Activated CD4-positive, CD25-positive, alpha-beta regulatory T cell treated with anti-CD3 and anti-CD28 coated beads, Interleukin-2, amount 50 U/mL, for 24 hours (primary cell): ENCODE results near the gene WDR43.

Source experiments
- ATAC-seq, 2 donors: fragments of 150-1000 bp; cut with Tn5 transposase; one replicate each; pipeline ENCODE4 v1.10.0; 2021; ENCODE audit warnings: mild to moderate bottlenecking in 1 of 2, moderate library complexity in 1 of 2

The WDR43 gene

DNA sequence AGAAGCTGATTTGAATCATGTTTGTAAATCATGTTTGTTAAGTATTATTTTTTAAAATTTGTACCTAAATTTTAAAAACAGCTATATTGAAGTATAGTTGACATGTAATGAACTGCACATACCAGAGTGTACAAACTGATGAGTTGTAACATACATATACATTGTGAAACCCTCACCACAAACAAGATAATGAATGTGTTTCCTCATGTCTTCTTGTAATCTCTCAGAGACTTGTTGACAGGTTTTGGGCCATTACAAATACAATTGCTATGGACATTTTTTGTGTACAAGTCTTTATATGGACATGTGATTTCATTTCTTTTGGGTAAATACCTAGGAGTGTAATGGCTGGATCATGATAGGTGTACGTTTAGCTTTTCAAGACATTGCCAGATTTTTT lies 21.5 kb downstream of the WDR43 start:
- ATAC-seq: no peak

- no peak for ATAC-seq
Observed at GRCh38 chr2:28926847-28927246, 32.4 kb downstream of the WDR43 start.

- no peak for ATAC-seq
Observed at GRCh38 chr2:28927469-28927868, 33.0 kb downstream of the WDR43 start.

GRCh38 chr2:28927878-28928277 lies 33.4 kb downstream of the WDR43 start:
- no peak for ATAC-seq

DNA sequence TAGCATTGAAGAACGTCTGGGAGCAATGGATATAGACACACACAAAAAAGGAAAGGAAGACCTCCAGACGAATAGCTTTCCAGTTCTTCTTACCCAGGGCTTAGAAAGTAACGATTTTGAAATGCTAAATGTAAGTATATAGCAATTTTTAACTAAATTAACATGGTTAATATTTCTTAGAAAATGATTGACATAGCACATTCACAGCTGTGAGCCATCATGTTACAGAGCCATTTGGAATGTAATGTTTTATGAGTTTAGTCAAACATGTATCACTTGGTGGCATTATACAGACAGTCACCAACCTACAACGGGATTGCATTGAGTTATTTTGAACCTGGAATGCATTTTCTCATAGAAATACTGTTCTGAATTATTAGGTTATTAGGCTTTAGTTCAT lies 35.1 kb downstream of the WDR43 start:
- ATAC-seq: no peak

DNA sequence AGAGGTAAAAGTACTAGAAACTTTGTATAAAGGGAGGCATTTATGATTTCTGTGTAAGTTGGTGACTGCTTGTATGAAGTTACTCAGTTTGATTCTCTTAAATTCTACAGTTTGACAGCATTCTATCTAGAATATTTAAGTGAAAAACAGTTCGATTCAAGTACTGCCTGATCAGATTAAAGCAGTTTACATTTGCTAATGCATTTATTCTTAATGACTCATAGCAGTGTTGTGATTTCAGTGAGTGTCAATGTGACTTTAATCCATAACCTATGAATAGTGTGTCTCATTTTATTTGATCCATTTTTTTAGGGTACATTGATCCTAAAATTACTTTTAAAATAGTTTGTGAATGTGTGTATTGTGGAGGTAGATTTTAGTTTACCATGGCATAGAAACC lies 35.7 kb downstream of the WDR43 start:
- no peak for ATAC-seq

DNA sequence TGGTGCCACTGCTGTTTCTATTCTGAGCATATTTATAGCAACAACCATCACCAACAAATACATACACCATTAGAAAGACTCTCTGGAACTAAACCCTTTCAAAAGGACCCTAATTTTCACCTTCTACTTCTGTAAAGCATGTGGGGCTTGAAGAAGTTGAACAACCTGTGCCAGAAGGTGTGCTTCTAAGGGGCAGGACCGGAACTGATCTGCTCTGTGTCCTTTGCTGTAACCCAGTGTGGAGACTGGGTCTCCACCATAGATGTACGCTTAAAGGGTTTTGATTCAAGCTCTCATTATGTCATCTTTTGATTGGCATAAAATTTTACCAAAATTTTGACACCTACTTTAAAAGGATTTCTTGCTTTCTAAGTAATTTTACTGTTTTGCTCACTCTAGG lies 40.3 kb downstream of the WDR43 start:
- no peak for ATAC-seq

- no peak for ATAC-seq
Observed at GRCh38 chr2:28941008-28941407, 46.5 kb downstream of the WDR43 start.

- no peak for ATAC-seq
Observed at GRCh38 chr2:28944535-28945248, 50.2 kb downstream of the WDR43 start.

- ATAC-seq: no peak
Observed at GRCh38 chr2:28948160-28948559, 53.7 kb downstream of the WDR43 start.

DNA sequence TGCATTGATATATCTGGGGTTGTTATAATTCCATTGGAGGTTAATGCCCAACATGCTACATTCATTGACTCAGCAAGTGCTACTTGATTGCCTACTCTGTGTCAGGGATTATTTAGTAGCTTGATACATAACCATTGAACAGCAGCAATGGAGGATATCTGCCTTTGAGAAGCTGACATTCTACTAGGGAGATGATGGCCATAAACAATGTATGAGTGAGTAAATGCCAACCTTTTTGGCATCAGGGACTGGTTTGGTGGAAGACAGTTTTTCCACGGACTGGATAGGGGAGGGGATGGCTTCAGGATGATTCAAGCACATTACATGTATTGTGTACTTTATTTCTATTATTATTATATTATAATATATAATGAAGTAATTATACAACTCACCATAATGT lies 54.7 kb downstream of the WDR43 start:
- no peak for ATAC-seq

GRCh38 chr2:28949617-28950305 lies 55.3 kb downstream of the WDR43 start:
- ATAC-seq: no peak

DNA sequence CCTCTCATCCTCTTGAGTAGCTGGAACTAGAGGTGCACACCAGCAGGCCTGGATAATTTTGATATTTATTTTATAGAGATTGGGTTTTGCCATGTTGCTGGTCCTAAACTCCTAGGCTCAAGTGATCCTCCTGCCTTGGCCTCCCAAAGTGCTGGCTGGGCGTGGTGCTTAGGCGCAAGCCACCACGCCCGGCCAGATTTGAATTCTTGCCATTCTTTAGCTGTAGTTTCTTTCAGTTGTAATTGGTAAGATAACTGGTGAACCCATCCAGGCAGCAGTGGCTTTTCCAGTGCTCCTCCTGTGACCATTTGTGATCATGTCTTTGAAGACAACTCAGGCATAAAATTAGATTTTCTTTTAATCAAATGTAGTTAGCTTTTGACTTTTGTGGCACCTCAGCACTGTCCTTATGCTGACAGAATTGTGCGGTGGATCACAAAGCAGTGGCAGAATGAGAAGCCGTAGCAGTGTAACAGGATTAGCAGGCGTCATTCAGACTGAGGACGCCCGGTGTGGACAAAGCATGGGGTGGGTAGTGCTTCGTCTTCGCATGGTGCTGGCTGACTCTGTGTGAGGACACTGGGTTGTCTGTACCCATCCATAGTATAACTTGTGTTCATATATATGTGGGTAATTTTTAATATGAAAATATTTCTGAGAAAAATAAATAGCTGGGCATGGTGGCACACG lies 56.6 kb downstream of the WDR43 start:
- ATAC-seq: no peak

- ATAC-seq: no peak
Observed at GRCh38 chr2:28951910-28952835, 57.7 kb downstream of the WDR43 start.

- no peak for ATAC-seq
Observed at GRCh38 chr2:28952836-28953211, 58.4 kb downstream of the WDR43 start.

- ATAC-seq: no peak
Observed at GRCh38 chr2:28955467-28955866, 61.0 kb downstream of the WDR43 start.

GRCh38 chr2:28956415-28956826 lies 62.0 kb downstream of the WDR43 start:
- ATAC-seq: peak in 1 of 2 donors; percentile 73

DNA sequence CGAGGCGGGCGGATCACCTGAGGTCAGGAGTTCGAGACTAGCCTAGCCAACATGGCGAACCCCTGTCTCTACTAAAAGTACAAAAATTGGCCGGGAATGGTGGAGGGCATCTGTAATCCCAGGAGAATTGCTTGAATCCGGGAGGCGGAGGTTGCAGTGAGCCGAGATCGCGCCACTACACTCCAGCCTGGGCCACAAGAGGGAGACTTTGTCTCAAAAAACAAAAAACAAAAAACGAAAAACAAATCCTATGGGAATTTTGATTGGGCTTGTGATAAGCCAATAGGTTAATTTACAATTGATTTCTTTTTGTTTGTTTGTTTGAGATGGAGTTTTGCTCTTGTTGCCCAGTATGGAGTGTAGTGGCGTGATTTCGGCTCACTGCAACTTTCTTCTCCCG lies 62.4 kb downstream of the WDR43 start:
- ATAC-seq: no peak

GRCh38 chr2:28958689-28959088 lies 64.2 kb downstream of the WDR43 start:
- peak; percentile 40 to 63 for ATAC-seq

DNA sequence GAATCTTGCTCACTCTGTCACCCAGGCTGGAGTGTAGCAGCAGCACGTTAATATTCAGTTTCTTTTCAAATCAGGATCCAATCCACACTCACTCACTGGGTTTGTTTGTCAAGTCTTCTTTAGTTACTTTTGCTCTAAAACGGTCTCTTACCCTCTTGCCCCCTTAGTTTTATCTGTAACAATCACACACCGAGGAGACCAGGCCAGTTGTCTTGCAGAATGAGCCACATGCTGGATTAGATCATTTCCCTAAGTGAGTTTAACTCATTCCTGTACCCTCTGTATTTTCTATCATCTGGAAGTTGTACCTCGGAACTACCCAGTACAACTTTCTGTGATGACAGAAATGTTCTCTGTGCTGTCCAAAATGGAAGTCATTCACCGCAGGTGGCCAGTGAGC lies 65.9 kb downstream of the WDR43 start:
- ATAC-seq: no peak

DNA sequence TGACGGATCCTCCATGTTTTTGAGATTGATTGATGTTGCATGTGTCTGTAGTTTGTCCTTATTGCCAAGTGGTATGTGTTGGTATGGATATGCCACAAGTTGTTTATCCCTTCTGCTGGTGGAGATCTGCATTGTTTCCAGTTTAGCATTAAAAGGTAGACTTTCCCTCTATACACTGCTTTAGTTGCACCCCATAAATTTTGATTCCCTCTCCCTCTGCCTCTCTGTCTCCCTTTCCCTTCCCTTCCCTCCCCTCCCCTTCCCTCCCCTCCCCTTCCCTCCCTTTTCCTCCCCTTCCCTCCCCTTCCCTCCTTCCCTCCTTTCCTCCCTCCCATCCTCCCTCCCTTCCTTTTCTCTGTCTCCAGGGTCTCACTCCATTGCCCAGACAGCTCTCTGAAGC lies 68.0 kb downstream of the WDR43 start:
- no peak for ATAC-seq

DNA sequence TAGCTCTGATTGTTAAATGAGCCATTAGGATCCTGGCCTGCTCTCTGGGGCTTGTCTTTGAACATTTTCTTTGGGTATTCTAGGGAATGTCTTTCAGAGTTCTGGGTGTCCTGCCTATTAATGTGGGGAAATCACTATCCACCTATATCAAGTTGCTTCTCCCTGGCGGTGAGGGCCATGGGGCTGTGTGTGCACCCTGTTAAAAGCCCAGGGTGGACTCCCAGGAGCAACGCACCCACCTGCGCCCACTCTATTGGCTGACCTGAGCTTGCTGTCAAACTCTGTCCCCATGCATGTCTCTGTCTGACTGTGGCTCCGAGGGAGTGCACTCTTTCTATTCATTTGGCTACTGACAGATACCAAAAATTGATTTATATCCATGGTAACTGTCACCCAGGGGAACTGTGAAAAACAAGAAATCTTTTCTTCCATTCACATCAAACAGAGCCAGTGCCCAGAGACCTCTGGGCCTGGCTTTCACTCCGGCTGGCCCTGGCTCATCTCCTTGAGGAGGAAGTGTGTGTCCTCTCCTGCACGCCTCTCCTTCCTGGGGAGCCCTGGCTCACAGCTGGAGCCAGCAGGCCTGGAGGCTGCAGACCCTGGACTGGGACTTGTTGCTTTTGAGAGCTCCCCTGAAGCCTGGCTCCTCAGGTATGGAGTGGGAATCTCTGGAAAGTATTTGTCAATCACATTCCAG lies 76.1 kb downstream of the WDR43 start:
- no peak for ATAC-seq
